HG03066 (cell line): ENCODE measurements around the gene NRL.
A peak's percentile ranks its signal among the peaks of the same experiment; 100 is the strongest.

Experiments used
- ATAC-seq: cut with Tn5 transposase; IDR thresholded peaks from one replicate; pipeline ENCODE4 v1.9.1; 2021; ENCODE audit warnings: low read depth; ENCODE audit not compliant: unreplicated experiment

The NRL gene

GRCh38 chr14:24145219-24145618 is 30.5 kb upstream of the NRL start:
- no peak for ATAC-seq

- ATAC-seq, result no peak
These were observed 29.7 kb upstream of the NRL start for GRCh38 chr14:24144451-24144850.

- no peak for ATAC-seq
These were observed 28.8 kb upstream of the NRL start for GRCh38 chr14:24143511-24143910.

DNA sequence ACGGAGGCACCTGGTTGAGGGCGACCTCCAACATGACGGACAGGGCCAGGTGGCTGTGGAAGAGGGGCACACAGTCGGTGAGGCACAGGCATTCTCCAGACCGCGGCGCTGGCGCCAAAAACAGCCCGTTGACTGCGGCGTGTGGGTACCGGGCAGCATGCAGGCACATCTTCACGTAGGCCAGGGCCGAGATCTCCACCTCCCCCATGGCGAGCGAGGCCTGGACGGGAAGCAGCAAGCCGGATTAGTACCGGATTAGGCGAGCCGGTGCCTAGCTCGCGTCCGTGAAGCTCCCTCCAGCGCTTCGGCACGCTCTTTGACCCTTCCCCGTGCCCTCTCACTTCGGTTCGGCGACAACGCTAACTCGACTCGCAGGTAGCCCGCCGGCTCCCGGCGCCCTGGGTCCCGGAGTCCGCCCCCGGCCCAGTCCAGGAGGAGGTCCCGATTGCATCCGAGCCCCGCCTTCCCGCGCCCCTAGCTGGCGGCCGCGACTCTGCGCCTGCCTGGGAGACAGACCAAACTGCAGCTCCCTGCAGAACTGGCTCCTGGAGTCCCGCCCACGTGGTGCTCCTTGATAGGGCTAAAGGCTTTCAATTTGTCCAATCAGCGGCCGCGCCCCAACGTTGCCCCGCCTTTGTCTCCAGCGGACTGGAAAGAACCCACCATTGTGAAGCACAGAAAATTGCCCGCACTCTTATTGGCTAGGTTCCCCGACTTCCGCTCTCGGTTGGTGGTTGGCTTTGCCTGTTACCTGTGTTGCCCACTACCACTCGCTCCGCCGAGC is 26.5 kb upstream of the NRL start, which contains the start of gene EMC9:
EMC9 (minus strand) TSS at position 495 of the 784 bp plus-strand sequence; CDS start at position 208, 287 bp downstream.
- ATAC-seq, result peak; percentile 81

- no peak for ATAC-seq
These were observed 24.7 kb upstream of the NRL start for GRCh38 chr14:24139272-24139934.

DNA sequence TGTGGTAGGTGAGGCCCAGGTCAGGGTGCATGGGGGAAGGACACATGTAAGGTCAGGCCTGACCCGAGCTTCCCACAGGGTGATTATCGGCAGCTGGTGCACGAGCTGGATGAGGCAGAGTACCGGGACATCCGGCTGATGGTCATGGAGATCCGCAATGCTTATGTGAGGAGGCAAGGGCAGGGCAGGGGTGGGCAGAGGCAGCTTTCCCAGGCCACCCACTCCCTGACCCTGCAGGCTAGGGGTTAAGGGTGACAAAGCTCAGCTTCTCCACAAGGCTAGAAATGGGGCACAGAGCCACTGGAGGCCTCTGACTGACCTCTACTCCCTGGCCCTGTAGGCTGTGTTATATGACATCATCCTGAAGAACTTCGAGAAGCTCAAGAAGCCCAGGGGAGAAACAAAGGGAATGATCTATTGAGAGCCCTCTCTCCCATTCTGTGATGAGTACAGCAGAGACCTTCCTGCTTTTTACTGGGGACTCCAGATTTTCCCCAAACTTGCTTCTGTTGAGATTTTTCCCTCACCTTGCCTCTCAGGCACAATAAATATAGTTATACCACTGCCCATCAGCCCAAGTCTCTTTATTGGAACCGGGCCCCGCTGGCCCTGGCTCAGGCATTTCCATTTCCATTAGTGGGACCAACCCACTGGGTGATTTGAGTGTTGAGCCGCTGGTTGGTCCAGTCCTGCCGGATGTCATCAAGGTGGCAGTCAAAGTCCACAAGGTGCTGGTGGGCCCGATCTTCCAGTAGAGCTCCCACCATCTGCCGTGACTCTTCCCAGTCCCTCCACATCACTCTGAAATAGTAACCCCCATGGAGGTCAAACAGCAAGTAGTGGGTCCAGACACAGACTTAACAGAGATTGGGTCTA is 23.9 kb upstream of the NRL start:
- ATAC-seq, result no peak

GRCh38 chr14:24137529-24138395 is 23.0 kb upstream of the NRL start:
- ATAC-seq, result no peak

DNA sequence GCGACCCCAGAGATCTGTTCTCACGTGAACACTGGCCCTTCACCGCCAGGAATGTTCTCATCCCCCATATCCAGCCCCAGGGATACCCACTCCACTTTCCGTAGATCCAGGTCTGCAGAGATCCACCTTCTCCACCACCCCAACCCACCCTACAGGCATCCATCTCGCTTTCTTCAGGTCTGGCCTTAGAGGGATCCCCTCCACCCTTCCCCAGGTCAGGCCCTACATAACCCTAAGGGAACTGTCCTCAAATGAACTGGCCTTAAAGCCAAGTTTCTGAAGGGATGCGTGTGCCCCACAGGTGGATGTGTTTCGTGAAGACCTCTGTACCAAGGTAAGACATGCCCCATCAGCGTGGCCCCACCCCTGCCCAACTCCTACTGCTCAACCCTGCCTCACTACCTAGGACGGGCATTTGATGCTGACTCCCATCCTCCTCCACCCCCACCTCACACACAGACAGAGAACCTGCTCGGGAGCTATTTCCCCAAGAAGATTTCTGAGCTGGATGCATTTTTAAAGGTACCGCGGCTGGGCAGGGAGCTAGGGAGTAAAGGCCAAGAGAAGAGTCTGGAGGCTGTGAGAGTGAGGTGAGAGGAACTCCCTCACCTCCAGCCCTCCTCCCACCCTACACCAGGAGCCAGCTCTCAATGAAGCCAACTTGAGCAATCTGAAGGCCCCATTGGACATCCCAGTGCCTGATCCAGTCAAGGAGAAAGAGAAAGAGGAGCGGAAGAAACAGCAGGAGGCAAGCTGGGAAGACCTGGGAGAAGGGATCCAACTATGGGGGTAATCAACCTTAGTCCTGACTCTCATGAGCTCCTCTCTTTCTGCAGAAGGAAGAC is 22.2 kb upstream of the NRL start:
- no peak for ATAC-seq

DNA sequence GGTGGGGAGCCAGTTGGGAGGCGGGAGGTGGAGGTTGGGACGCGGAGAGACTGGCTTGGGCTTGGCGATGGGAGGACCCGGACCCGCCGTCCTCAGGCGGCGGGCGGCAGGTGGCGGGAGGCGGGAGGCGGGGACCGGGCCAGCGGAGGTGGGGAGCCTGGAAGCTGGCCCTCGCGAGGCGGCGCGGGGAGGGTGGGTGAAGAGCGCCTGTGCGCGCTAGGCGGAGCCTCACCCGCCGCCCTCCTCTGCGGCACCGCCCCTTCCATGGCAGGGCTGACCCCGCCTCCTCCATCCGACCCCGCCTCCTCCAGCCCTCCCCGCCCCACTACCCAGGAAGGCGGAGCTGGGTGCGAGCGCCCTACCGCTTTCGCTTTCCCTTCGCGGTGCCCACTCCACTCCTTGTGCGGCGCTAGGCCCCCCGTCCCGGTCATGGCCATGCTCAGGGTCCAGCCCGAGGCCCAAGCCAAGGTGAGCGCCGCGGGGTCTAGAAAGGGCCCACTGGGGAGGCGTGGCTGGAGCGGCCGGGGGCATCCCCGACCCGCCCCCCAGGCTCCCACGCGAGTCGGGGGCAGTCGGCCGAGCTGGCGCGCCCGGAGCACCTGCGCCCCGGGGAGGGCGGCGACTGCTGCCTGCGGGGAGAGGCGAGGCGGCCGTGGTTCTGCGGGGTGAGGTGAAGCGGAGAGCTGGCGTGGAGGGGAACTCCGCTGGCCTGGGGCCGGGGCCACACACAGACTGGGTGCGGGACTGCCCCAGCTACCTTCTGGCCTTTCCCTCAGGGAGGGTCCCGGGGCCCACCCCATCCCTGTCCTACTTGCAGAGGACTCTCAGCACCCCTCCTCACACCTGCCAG is 21.3 kb upstream of the NRL start, which contains the start of gene PSME1:
PSME1 (plus strand) TSS at position 361 of the 850 bp plus-strand sequence; CDS start at position 430, 69 bp downstream.
- peak; percentile 85 for ATAC-seq

GRCh38 chr14:24135584-24135833 is 20.8 kb upstream of the NRL start:
- peak; percentile 12 for ATAC-seq

DNA sequence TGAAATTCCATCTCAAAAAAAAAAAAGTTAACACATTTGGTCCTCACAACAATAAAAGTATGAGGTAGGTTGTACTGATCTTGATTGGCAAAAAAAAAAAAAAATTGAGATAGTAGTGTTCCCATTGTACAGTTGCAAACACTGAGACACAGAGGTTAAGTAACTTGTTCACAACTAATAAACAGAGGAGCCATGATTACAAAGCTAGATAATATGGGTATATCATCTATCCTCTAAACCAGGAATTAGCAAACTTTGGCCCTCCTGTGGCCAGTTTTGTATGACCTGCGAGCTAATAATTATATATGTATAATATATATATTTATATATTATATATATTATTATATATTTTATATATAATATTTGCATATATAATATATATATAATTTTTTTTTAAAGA is 19.0 kb upstream of the NRL start:
- no peak for ATAC-seq

DNA sequence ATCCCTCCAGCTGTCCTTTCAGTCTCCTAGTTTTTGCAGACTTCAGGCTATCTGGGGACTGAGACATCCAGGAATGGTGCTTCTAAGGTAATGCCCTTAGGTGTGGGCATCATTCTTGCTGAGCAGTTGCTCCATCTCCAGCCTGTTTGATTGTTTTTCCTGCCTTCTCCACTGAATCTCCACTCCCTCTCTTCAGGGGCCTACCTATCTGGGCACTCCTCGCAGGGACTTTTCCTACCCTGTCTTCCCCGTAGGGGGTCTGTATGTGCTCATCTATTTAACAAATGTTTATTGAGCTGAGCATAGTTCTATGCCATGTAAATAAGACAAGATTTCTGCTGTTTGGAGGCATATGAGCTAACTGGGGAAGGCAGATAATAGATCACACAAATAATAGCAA is 18.2 kb upstream of the NRL start:
- no peak for ATAC-seq

- ATAC-seq, result no peak
These were observed 17.4 kb upstream of the NRL start for GRCh38 chr14:24132061-24132685.

GRCh38 chr14:24131549-24131966 is 16.8 kb upstream of the NRL start:
- ATAC-seq, result no peak

GRCh38 chr14:24130717-24131548 is 16.2 kb upstream of the NRL start:
- ATAC-seq, result no peak

- ATAC-seq, result no peak
These were observed 15.6 kb upstream of the NRL start, which contains the start of gene FITM1 for GRCh38 chr14:24130380-24130716. TSS of gene FITM1 (plus strand) at chr14:24130659. CDS start at chr14:24131564, 905 bp downstream.

- ATAC-seq, result no peak
These were observed 14.8 kb upstream of the NRL start for GRCh38 chr14:24129410-24129998.
